Measurements from ENCODE around the gene ZCCHC4.

The ZCCHC4 gene

GRCh38 chr4:25343671-25344070 lies 31.1 kb downstream of the ZCCHC4 start:
- H3K4me3 ChIP-seq (ENCODE audit: low read depth, low read length) = no peak overlapping the region
- TF ChIP-seq, protein P1, sequence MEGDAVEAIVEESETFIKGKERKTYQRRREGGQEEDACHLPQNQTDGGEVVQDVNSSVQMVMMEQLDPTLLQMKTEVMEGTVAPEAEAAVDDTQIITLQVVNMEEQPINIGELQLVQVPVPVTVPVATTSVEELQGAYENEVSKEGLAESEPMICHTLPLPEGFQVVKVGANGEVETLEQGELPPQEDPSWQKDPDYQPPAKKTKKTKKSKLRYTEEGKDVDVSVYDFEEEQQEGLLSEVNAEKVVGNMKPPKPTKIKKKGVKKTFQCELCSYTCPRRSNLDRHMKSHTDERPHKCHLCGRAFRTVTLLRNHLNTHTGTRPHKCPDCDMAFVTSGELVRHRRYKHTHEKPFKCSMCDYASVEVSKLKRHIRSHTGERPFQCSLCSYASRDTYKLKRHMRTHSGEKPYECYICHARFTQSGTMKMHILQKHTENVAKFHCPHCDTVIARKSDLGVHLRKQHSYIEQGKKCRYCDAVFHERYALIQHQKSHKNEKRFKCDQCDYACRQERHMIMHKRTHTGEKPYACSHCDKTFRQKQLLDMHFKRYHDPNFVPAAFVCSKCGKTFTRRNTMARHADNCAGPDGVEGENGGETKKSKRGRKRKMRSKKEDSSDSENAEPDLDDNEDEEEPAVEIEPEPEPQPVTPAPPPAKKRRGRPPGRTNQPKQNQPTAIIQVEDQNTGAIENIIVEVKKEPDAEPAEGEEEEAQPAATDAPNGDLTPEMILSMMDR (IDR thresholded peaks at IDR 0.05; ENCODE audit: low read depth, low read length, missing control alignments) = no peak
- no peak for DNase-seq (ENCODE audit: low read depth)

GRCh38 chr4:25345744-25346143 lies 33.2 kb downstream of the ZCCHC4 start:
- no peak overlapping the region for H3K4me3 ChIP-seq (ENCODE audit: low read depth, low read length)

GRCh38 chr4:25346913-25347312 lies 34.3 kb downstream of the ZCCHC4 start:
- TF ChIP-seq, protein P1 (IDR thresholded peaks at IDR 0.05; ENCODE audit: low read depth, low read length, missing control alignments) = no peak
- no peak for DNase-seq (ENCODE audit: low read depth)
- H3K4me3 ChIP-seq (ENCODE audit: low read depth, low read length) = no peak overlapping the region

More at GRCh38 chr4:25345744-25346143, 33.2 kb downstream of the ZCCHC4 start:
- DNase-seq (ENCODE audit: low read depth) = no peak
- TF ChIP-seq, protein P1 (IDR thresholded peaks at IDR 0.05; ENCODE audit: low read depth, low read length, missing control alignments) = no peak

GRCh38 chr4:25347473-25347872 lies 34.9 kb downstream of the ZCCHC4 start:
- no peak overlapping the region for H3K4me3 ChIP-seq (ENCODE audit: low read depth, low read length)
- TF ChIP-seq, protein P1 (IDR thresholded peaks at IDR 0.05; ENCODE audit: low read depth, low read length, missing control alignments) = no peak
- no peak for DNase-seq (ENCODE audit: low read depth)

- no peak overlapping the region for H3K4me3 ChIP-seq (ENCODE audit: low read depth, low read length)
- TF ChIP-seq, protein P1 (IDR thresholded peaks at IDR 0.05; ENCODE audit: low read depth, low read length, missing control alignments) = no peak
- DNase-seq (ENCODE audit: low read depth) = no peak
These were observed 35.4 kb downstream of the ZCCHC4 start for GRCh38 chr4:25347971-25348370.

- DNase-seq (ENCODE audit: low read depth) = no peak
- TF ChIP-seq, protein P1 (IDR thresholded peaks at IDR 0.05; ENCODE audit: low read depth, low read length, missing control alignments) = no peak
- no peak overlapping the region for H3K4me3 ChIP-seq (ENCODE audit: low read depth, low read length)
These were observed 38.0 kb downstream of the ZCCHC4 start for GRCh38 chr4:25350561-25350960.

GRCh38 chr4:25351777-25352416 lies 39.3 kb downstream of the ZCCHC4 start:
- no peak overlapping the region for H3K4me3 ChIP-seq (ENCODE audit: low read depth, low read length)
- no peak for DNase-seq (ENCODE audit: low read depth)
- TF ChIP-seq, protein P1 (IDR thresholded peaks at IDR 0.05; ENCODE audit: low read depth, low read length, missing control alignments) = no peak
